Stimulated activated effector memory CD8-positive, alpha-beta T cell treated with anti-CD3 and anti-CD28 coated beads, Interleukin-12 subunit alpha, Interleukin-12 subunit beta, amount 100 ng/mL, for 72 hours (primary cell): ENCODE data around the gene RSBN1L.
A peak's percentile ranks its signal among the peaks of the same experiment; 100 is the strongest.

Experiments used
- ATAC-seq: fragments of 150-1000 bp; cut with Tn5 transposase; 2 replicates; pipeline ENCODE4 v1.10.0; 2021
- DNase-seq, 2 donors: peaks; one replicate each; pipeline ENCODE4 v3.0.0; 2021 to 2022; ENCODE audit warnings: low spot score in 2 of 2
- H3K27ac Mint-ChIP-seq: one replicate; pipeline ENCODE4 v1.8.0; 2022; ENCODE audit warnings: mild to moderate bottlenecking, mixed read lengths
- H3K36me3 Mint-ChIP-seq: one replicate; pipeline ENCODE4 v1.8.0; 2022; ENCODE audit warnings: mild to moderate bottlenecking, mixed read lengths
- H3K4me1 Mint-ChIP-seq: one replicate; pipeline ENCODE4 v1.8.0; 2022; ENCODE audit warnings: mixed read lengths
- H3K4me3 Mint-ChIP-seq: one replicate; pipeline ENCODE4 v1.8.0; 2022; ENCODE audit warnings: mild to moderate bottlenecking, mixed read lengths
- H3K9me3 Mint-ChIP-seq: one replicate; pipeline ENCODE4 v1.8.0; 2022; ENCODE audit warnings: mixed read lengths

The RSBN1L gene

GRCh38 chr7:77674878-77675277 lies 21.4 kb upstream of the RSBN1L start:
- DNase-seq = no peak
- Mint-ChIP-seq H3K9me3 (no peaks in the 10 kb centered on the region), H3K4me1 (no peaks in the 10 kb centered on the region), H3K27ac (no peak overlapping the region), H3K4me3 (no peak overlapping the region), H3K36me3 (no peaks in the 10 kb centered on the region)
- peak; percentile 94 for ATAC-seq

DNA sequence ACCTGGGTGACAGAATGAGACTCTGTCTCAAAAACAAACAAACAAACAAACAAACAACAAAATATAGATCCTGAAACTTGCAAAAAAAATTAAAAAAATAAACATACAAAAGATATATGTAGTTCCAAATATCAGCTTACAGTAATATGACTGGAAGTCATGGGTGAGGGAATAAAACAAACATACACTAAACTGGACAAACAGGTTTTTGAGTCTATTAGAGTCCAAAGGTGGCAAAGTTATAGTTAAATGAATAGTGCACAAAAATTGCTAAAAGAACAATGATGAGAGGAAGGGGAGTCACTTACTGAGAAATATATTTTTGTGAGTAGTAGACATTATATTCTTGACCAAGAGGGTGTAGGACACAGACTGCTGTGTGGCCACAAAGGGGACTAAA lies 16.7 kb upstream of the RSBN1L start:
- Mint-ChIP-seq H3K9me3 (no peaks in the 10 kb centered on the region), H3K4me1 (no peaks in the 10 kb centered on the region), H3K4me3 (no peak overlapping the region), H3K36me3 (peaks cover 5% of the 10 kb centered on the region), H3K27ac (no peak overlapping the region)
- ATAC-seq = no peak
- no peak for DNase-seq

- DNase-seq = no peak
Observed at GRCh38 chr7:77680266-77680665, 16.0 kb upstream of the RSBN1L start.

DNA sequence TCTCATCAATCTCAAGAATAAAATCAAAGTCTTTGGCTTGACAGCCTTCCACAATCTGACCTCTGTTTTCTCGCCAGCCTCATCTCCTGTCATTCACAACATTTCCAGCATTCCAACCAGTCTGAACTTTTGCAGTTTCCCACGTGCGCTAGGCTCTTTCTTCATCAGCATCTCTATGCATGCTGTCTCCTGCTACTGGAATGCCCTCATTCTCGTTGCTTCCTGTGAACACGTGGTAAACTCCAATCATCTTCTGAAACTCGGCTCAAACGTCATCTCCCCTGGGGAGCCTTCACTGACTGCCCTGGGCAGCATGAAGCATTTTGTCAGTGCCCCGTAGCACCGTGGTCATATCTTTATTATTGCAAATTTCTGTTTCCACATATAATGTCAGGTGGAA lies 12.2 kb upstream of the RSBN1L start:
- DNase-seq = no peak
- Mint-ChIP-seq H3K9me3 (no peaks in the 10 kb centered on the region), H3K4me3 (no peak overlapping the region), H3K36me3 (peaks cover 12% of the 10 kb centered on the region), H3K27ac (no peak overlapping the region), H3K4me1 (peaks cover 21% of the 10 kb centered on the region)
- no peak for ATAC-seq

More at GRCh38 chr7:77680266-77680665, 16.0 kb upstream of the RSBN1L start:
- H3K4me1 Mint-ChIP-seq = no peaks in the 10 kb centered on the region
- no peaks in the 10 kb centered on the region for H3K9me3 Mint-ChIP-seq
- no peak for ATAC-seq
- H3K4me3 Mint-ChIP-seq = no peak overlapping the region
- H3K27ac Mint-ChIP-seq = no peak overlapping the region
- H3K36me3 Mint-ChIP-seq = peaks cover 5% of the 10 kb centered on the region

- Mint-ChIP-seq H3K9me3 (no peaks in the 10 kb centered on the region), H3K4me3 (no peak overlapping the region), H3K36me3 (peaks cover 19% of the 10 kb centered on the region), H3K27ac (no peak overlapping the region), H3K4me1 (peaks cover 21% of the 10 kb centered on the region)
- no peak for DNase-seq
- no peak for ATAC-seq
Observed at GRCh38 chr7:77685233-77685632, 11.0 kb upstream of the RSBN1L start.

DNA sequence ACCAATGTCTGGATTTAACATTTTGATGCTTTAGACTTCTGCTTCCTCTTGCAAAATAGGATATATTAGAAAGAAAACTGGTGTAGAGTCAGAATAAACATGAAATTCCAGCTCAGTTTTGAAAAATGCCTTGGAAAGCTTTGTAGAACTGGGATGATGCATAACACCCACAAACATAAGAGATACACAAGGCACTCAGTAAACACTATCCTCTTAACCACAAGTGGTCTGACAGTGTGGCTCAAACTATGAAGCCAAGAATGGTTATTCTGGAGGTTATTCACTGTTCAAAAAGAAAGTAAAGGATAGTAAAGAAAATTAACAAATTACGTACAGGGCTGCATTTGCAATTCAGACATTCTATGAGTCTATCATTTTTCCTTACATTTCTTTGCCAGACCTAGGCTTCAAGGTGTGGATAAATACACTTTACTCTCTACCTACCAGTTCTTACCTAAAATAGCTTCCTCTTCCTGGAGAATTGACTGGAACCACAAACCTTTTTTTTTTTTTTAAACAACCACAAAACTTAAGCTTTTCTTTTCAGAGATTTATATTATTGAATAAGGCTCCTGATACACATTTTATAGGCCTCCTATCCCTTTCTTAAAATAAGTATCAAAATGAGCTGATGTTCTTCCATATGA lies 9.0 kb upstream of the RSBN1L start:
- Mint-ChIP-seq H3K4me3 (no peak overlapping the region), H3K27ac (peak overlapping the region; percentile 8), H3K36me3 (peaks cover 19% of the 10 kb centered on the region), H3K4me1 (peaks cover 21% of the 10 kb centered on the region), H3K9me3 (no peaks in the 10 kb centered on the region)
- ATAC-seq (peak; percentile 59), DNase-seq (no peak)

DNA sequence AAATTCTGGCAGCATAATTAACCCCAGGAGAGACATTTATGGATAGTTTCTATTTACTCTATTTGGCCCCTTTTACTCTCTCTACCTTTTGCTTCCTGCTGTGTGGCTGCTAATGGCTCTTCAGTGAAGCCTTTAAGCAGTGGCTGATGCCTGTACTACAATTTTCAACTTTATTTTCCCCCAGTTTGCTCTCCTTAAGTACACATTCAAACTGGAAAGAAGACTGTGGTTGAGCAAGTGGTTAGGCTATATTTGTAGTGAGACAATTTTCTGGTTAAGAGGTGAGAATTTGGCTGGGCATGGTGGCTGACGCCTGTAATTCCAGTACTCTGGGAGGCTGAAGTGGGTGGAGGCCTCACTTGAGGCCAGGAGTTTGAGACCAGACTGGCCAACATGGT lies 8.5 kb upstream of the RSBN1L start:
- Mint-ChIP-seq H3K4me1 (peaks cover 21% of the 10 kb centered on the region), H3K4me3 (no peak overlapping the region), H3K36me3 (peaks cover 19% of the 10 kb centered on the region), H3K9me3 (no peaks in the 10 kb centered on the region), H3K27ac (peak overlapping the region; percentile 8)
- peak; percentile 91 for ATAC-seq
- DNase-seq = peak in 1 of 2 donors; percentile 76

GRCh38 chr7:77690289-77690688 lies 6.0 kb upstream of the RSBN1L start:
- no peaks in the 10 kb centered on the region for H3K9me3 Mint-ChIP-seq
- no peak for DNase-seq
- H3K4me1 Mint-ChIP-seq = peaks cover 37% of the 10 kb centered on the region
- H3K27ac Mint-ChIP-seq = no peak overlapping the region
- no peak for ATAC-seq
- no peak overlapping the region for H3K4me3 Mint-ChIP-seq
- peaks cover 14% of the 10 kb centered on the region for H3K36me3 Mint-ChIP-seq

GRCh38 chr7:77691892-77692491 lies 4.3 kb upstream of the RSBN1L start:
- Mint-ChIP-seq H3K4me1 (peaks cover 37% of the 10 kb centered on the region), H3K9me3 (no peaks in the 10 kb centered on the region), H3K27ac (no peak overlapping the region), H3K36me3 (peaks cover 22% of the 10 kb centered on the region), H3K4me3 (no peak overlapping the region)
- ATAC-seq (no peak), DNase-seq (no peak)

DNA sequence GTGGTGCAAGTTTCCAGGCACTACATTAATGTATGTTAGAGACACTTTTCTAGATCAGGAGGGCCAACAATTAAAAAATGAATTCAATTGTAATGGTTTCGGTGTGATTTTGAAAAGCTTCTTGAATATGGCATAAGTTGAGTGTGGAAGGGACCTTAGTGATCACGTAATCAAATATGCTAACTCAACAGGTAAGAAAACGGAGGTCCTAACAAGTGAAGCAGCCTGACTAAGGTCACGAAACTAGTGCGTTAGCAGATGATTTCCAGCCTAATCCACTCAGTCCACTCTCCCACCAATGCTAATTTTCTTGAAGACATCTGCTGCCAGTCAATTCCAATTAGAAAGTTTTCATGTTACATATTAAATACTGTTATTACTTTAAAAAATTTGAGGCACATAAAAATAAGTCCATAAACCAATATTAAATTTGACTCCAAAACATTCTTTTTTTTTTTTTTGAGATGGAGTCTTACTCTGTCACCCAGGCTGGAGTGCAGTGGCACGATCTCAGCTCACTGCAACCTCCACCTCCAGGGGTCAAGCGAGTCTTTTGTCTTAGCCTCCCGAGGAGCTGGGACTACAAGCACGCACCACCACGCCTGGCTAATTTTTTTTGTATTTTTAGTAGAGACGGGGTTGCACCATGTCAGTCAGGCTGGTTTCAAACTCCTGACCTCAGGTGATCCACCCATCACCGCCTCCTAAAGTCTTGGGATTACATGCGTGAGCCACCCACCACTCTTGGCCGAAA lies 2.3 kb upstream of the RSBN1L start:
- peaks cover 33% of the 10 kb centered on the region for H3K4me1 Mint-ChIP-seq

GRCh38 chr7:77696643-77697534 lies 630 bp downstream of the RSBN1L start:
- DNase-seq (peak; percentile 53 to 86), ATAC-seq (peak; percentile 65)
- Mint-ChIP-seq H3K9me3 (no peaks in the 10 kb centered on the region), H3K27ac (peak overlapping the region; percentile 96), H3K36me3 (peaks cover 36% of the 10 kb centered on the region), H3K4me3 (peak overlapping the region; percentile 94), H3K4me1 (peaks cover 60% of the 10 kb centered on the region)

More for the DNA sequence above, 2.3 kb upstream of the RSBN1L start:
- H3K9me3 Mint-ChIP-seq = no peaks in the 10 kb centered on the region
- DNase-seq = no peak
- H3K4me3 Mint-ChIP-seq = peak overlapping the region; percentile 94
- ATAC-seq = no peak
- peaks cover 27% of the 10 kb centered on the region for H3K36me3 Mint-ChIP-seq
- H3K27ac Mint-ChIP-seq = no peak overlapping the region

DNA sequence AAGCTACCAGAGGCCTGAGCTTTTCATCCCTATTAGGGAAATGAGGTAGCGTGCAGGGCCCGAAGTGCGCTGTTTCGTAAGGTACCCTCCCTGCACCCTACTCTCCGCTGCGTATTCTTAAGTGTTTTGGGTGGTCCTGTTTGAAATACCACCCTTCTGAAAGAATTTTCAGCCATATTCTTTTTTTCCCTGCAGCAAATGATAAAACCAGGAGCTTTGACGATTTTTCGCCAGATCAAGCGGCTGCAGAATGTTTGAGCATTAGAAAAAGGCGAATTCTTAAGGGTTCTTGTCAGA lies 1.2 kb downstream of the RSBN1L start:
- Mint-ChIP-seq H3K27ac (peak overlapping the region; percentile 96), H3K9me3 (no peaks in the 10 kb centered on the region), H3K36me3 (peaks cover 42% of the 10 kb centered on the region), H3K4me1 (peaks cover 66% of the 10 kb centered on the region), H3K4me3 (peak overlapping the region; percentile 94)
- ATAC-seq (no peak), DNase-seq (no peak)

- Mint-ChIP-seq H3K4me1 (peaks cover 70% of the 10 kb centered on the region), H3K4me3 (peak overlapping the region; percentile 94)
- DNase-seq = no peak
Observed at GRCh38 chr7:77698042-77698625, 1.9 kb downstream of the RSBN1L start.

DNA sequence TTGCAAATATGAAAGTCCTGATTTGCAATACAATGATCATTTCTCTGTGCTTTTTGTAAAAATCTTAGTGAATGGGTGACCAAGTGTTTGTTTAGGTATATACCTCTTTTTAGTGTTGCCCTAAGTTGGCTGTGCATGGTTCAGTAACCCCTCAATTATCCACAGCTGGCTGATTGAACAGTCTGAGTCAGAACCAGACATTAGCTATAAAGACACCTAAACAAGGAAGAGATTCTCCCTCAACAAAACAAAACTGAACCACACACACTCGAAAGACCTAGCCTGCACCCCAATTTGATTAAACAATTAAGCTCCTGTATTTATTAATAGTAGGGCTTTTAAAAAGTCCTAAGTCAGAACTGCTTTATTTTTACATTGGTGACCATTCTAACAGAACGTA lies 2.8 kb downstream of the RSBN1L start:
- no peak for ATAC-seq
- H3K36me3 Mint-ChIP-seq = peaks cover 44% of the 10 kb centered on the region
- H3K9me3 Mint-ChIP-seq = no peaks in the 10 kb centered on the region
- DNase-seq = no peak
- H3K4me1 Mint-ChIP-seq = peaks cover 63% of the 10 kb centered on the region
- peak overlapping the region; percentile 58 for H3K27ac Mint-ChIP-seq
- peak overlapping the region; percentile 94 for H3K4me3 Mint-ChIP-seq

More at GRCh38 chr7:77698042-77698625, 1.9 kb downstream of the RSBN1L start:
- H3K9me3 Mint-ChIP-seq = no peaks in the 10 kb centered on the region
- H3K36me3 Mint-ChIP-seq = peaks cover 44% of the 10 kb centered on the region
- no peak for ATAC-seq
- peak overlapping the region; percentile 96 for H3K27ac Mint-ChIP-seq

DNA sequence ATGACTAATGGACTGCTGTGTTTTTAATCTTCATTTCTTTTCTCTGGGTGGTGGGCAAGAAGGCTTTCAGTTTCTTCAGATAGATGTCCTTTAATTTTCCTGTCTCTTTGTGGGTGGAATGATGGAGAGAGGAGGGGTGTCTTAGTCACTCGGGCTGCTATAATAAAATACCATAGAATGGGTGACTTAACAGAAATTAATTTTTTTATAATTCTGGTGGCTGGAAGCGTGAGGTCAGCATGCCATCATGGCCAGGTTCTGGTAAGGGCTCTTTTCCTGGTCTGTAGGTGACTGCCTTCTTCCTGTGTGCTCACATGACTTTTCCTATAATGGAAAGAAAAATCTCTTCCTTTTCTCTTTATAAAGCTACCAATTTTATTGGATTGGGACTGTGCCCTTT lies 6.3 kb downstream of the RSBN1L start:
- Mint-ChIP-seq H3K4me3 (peak overlapping the region; percentile 11), H3K27ac (peak overlapping the region; percentile 18), H3K4me1 (peaks cover 55% of the 10 kb centered on the region), H3K36me3 (peaks cover 63% of the 10 kb centered on the region), H3K9me3 (no peaks in the 10 kb centered on the region)
- ATAC-seq (no peak), DNase-seq (no peak)
